Measurements from ENCODE around the gene UMAD1.

DNA sequence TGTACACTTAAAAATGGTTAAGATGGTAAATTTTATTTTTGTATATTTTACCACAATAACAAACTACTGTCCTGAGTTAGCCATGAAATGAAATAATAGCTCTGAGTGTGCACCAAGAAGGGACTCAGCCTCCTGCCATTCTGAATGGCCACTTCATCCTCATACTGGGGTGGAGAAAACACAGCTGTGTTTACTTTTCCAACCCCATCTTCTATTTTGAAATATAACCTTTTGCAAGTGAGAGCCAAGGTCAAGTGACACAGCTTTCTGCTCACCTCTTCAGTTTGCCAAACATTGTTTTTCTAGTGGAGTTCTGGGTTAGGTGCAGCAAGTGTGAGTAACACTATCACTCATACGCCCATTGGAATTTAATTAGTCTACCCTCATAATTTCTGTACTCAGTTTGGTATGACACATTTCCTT, 220.7 kb downstream of the UMAD1 start:
- TF ChIP-seq, protein P1, sequence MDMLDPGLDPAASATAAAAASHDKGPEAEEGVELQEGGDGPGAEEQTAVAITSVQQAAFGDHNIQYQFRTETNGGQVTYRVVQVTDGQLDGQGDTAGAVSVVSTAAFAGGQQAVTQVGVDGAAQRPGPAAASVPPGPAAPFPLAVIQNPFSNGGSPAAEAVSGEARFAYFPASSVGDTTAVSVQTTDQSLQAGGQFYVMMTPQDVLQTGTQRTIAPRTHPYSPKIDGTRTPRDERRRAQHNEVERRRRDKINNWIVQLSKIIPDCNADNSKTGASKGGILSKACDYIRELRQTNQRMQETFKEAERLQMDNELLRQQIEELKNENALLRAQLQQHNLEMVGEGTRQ (IDR thresholded peaks at IDR 0.05; ENCODE audit: low read depth, low read length) = no peak
- TF ChIP-seq, protein P2, sequence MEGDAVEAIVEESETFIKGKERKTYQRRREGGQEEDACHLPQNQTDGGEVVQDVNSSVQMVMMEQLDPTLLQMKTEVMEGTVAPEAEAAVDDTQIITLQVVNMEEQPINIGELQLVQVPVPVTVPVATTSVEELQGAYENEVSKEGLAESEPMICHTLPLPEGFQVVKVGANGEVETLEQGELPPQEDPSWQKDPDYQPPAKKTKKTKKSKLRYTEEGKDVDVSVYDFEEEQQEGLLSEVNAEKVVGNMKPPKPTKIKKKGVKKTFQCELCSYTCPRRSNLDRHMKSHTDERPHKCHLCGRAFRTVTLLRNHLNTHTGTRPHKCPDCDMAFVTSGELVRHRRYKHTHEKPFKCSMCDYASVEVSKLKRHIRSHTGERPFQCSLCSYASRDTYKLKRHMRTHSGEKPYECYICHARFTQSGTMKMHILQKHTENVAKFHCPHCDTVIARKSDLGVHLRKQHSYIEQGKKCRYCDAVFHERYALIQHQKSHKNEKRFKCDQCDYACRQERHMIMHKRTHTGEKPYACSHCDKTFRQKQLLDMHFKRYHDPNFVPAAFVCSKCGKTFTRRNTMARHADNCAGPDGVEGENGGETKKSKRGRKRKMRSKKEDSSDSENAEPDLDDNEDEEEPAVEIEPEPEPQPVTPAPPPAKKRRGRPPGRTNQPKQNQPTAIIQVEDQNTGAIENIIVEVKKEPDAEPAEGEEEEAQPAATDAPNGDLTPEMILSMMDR (conservative IDR thresholded peaks at IDR 0.05; ENCODE audit: low read depth, low read length) = no peak
- TF ChIP-seq MAFK (IDR thresholded peaks at IDR 0.05; ENCODE audit: low read depth, low read length) (no peak), POLR2A (IDR thresholded peaks at IDR 0.05; ENCODE audit: low read depth, low read length) (no peak), NFE2L2 (IDR thresholded peaks at IDR 0.05; ENCODE audit: low read depth, low read length) (no peak), RCOR1 (IDR thresholded peaks at IDR 0.05; ENCODE audit: insufficient replicate concordance, low read length) (peak; percentile 87), CEBPB (IDR thresholded peaks at IDR 0.05; ENCODE audit: low read depth, low read length) (no peak; the same call in 1 of the 2 replicates), RAD21 (IDR thresholded peaks at IDR 0.05; ENCODE audit: low read length) (no peak), MXI1 (IDR thresholded peaks at IDR 0.05; ENCODE audit: borderline replicate concordance, low read depth, low read length) (no peak), SMC3 (IDR thresholded peaks at IDR 0.05; ENCODE audit: low read depth, low read length) (no peak), MAZ (IDR thresholded peaks at IDR 0.05; ENCODE audit: borderline replicate concordance, low read depth, low read length) (no peak), RFX5 (IDR thresholded peaks at IDR 0.05; ENCODE audit: low read depth, low read length) (no peak), BHLHE40 (IDR thresholded peaks at IDR 0.05; ENCODE audit: low read depth, low read length) (no peak), CHD1 (IDR thresholded peaks at IDR 0.05; ENCODE audit: low read depth, low read length) (no peak)
